Cardiac fibroblast (primary cell): ENCODE data around the gene KIF13A.

ENCODE experiments used
- DNase-seq, 2 donors: peaks; one replicate each; pipeline versions ENCODE4 v3.0.0 to v3.0.0-alpha.2; 2010; ENCODE audit warnings: low read depth in 2 of 2
- H3K4me3 ChIP-seq, 2 donors: replicated peaks in 1 of 2; 1 replicate in 1 of 2; 2 replicates in 1 of 2; pipeline ENCODE4 v1.5.1; 2011; ENCODE audit warnings: low read depth in 2 of 2, low read length in 2 of 2, mild to moderate bottlenecking in 2 of 2, moderate library complexity in 1 of 2
- TF ChIP-seq, protein P1 (sequence below): IDR thresholded peaks from one replicate; pipeline ENCODE4 v1.5.1; 2011; ENCODE audit warnings: low read depth, mild to moderate bottlenecking, low read length, inconsistent platforms

KIF13A gene

DNA sequence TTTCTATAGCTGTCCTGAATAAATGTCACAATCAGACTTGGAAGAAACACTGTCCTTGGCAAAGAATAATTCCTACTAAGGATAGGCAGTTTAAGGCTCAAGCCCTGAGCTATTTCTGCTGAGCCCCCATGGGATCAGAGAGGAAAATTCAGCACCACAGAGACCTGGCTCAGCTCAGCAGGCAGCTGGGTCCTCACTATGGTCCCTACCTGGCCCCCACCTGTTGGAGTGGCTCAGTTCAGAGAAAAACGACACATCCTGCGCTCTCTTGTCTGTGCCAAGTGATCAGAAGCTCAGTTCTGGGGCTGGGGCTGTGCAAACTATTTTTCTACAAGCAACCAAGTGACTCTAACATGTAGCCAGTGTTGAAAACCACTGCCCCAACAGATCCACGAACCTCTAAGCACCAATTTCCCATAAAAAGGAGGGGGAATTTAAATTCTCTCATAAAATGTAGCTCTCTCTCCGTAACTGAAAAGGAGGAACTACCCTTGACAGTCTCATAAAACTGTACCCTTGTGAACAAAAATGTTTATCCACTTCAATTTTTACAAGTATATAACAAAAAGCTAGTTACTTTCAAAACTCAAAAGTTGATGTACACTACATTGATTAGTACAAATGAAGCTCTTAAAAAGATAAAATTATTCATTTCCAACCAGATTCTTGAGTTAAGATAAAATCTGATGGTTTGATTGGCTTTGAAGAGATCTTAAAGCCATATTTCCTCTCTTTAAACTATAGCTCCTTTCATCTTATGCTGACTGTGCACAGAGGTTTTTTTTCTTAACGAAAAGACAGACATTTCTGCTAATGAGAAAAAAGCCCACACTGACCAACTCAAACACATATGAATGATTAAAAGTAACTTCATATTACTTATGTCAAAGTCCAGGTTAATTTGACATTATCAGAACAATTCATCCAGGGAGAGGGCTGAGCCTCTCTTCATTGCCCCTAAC lies 52.0 kb downstream of the KIF13A start:
- H3K4me3 ChIP-seq, result no peak overlapping the region
- DNase-seq, result no peak
- TF ChIP-seq, protein P1, sequence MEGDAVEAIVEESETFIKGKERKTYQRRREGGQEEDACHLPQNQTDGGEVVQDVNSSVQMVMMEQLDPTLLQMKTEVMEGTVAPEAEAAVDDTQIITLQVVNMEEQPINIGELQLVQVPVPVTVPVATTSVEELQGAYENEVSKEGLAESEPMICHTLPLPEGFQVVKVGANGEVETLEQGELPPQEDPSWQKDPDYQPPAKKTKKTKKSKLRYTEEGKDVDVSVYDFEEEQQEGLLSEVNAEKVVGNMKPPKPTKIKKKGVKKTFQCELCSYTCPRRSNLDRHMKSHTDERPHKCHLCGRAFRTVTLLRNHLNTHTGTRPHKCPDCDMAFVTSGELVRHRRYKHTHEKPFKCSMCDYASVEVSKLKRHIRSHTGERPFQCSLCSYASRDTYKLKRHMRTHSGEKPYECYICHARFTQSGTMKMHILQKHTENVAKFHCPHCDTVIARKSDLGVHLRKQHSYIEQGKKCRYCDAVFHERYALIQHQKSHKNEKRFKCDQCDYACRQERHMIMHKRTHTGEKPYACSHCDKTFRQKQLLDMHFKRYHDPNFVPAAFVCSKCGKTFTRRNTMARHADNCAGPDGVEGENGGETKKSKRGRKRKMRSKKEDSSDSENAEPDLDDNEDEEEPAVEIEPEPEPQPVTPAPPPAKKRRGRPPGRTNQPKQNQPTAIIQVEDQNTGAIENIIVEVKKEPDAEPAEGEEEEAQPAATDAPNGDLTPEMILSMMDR, result no peak

DNA sequence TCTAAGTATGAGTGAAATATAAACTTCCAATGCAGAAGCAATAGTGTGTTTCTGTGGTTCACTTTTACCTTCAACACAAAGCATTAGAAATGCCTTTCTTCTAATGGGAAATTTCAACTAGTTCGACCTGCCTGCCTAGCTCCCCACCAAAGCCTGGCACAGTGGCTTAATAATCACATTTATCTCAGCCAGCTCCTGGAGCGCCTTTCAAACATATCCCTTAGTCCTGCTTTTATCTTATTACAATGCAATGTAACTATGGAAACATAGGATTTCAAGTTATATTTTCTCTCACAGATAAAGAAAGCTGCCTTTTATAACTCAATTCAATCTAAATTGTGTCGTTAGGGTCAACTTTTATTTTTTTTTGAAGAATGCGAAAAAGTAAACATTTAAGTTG lies 53.7 kb downstream of the KIF13A start:
- no peak for DNase-seq
- TF ChIP-seq, protein P1, result no peak
- H3K4me3 ChIP-seq, result no peak overlapping the region

DNA sequence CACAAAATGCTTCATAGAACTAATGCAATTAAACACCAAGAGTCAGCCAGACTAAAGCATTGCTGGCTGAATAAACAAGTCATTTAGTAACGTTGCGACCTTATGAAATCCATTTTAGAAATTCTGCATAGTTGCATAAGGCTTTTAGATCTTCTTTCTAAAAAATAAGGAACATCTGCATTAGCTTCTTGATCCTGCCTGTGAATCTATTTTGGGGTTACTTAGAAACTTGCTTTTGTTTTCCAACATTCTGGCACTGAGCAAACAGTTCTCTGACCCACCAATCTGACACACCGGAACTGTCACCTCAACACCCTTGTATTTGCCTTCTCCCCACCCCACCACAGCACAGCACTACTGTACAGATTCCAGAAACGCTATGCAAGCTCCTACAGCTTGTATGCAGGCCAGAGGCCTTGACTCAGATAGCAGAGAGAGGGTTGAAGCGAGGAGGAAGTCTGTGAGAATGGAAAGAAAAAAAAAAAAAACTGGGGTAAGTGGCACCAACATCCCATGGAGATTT lies 55.0 kb downstream of the KIF13A start:
- no peak overlapping the region for H3K4me3 ChIP-seq

DNA sequence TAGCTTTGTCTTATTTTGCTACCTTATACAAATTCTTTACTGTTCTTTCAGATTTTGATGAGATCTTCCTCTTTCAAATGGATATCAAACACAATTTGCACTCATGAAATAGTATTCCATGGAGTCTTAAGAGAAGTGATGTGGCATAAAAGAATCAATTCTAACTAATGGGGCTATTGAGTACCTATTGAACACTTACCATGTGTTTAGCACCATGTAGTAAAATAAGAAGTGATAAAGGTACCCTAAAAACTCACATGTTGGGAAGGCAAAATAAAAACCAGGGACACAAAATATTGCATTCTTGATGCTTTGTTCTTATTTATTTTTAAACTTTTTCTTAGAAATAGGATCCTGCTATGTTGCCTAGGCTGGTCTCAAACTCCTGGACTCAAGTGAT lies 56.2 kb downstream of the KIF13A start:
- DNase-seq, result no peak
- H3K4me3 ChIP-seq, result no peak overlapping the region
- TF ChIP-seq, protein P1, result no peak

More for the DNA sequence above, 55.0 kb downstream of the KIF13A start:
- peak; percentile 96 to 97 for DNase-seq
- TF ChIP-seq, protein P1, result no peak

DNA sequence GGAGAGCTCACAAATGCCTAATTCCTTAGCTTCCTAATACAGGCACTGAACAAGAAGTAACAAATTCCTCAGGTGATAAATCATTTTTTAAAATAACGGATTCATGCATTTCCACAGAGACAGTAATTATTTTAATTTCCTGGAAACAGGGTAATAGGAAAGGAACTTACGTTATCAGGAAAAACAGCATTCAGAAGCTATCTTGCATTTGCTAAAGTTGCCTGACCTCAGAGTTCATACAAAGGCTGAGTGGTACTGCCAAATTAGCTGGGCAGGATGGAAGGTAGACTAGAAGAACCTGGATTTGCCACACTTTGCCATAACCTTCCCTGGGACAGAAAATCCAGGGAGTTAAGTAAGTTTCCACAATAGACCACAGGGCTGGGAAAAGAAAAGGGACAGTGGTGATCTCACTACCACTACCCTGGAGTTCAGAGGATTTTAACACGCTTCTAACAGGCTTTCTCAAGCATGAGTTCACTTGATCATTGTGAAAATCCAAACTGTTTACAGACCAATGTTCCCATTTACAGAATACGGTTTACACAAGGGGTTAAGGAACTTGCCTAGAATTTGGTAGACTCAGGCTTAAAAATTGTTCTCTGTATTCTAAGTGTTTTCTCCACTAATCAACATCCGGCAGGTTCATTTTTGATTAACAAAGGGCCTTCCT lies 57.0 kb downstream of the KIF13A start:
- no peak overlapping the region for H3K4me3 ChIP-seq
- DNase-seq, result peak; percentile 46 to 48
- TF ChIP-seq, protein P1, result no peak

DNA sequence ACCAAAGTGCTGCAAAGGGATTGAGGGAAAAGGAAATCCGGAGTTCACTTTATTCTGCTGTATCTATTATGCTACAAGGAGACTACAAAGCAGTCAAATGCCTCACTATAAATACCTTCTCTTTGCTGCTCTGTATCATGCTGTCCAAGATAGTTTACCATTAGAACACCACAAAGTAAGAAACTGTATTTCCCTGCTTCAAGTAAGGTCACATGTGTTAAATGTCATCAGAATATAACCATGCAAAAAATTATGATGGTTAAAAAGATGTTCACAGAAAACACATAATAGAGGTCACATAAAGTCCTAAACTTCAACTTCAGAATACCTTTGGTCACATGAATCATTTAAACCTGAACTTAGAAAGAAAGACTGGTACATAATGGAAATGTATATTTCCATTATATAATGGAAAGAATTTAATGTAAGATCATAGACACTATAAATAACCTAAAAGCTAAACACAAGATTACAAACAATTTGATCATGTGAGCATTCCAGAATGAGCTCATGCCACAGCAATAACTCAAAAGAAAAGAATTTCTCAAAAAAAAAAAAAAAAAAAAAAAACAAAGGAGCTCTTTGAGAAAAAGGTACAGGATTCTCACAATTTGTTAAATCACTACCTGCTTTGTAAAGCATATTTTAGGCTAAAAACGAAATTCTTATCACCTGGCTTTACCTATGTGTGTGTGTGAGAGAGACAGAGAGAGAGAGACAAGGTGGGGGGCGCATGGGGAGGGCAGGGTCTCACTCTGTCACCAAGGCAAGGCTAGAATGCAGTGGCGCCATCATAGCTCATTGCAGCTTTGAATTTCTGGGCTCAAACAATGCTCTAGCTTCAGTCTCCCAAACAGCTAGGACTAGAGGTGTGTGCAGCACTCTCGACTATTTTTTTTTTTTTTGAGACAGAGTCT lies 58.7 kb downstream of the KIF13A start:
- TF ChIP-seq, protein P1, result no peak
- DNase-seq, result peak; percentile 67 to 78
- no peak overlapping the region for H3K4me3 ChIP-seq
